BJ (cell line): ENCODE results near the gene ETF1. TPM values are rescaled to one million over a fixed set of nuclear protein-coding genes. Genes with fewer than 3 reads are reported as not detected.

ENCODE experiments used
- CTCF ChIA-PET: fragments of 350-600 bp; formaldehyde crosslinking; extraction: SDS; loops from one replicate; lab custom pipeline; 2021; ENCODE audit warnings: antibody characterized with exemption, inconsistent platforms; lab: Yijun Ruan, JAX
- POLR2A ChIA-PET: fragments of 300-600 bp; sonication (Branson Sonifier 250); formaldehyde crosslinking; extraction: SDS; loops from one replicate; lab custom pipeline; 2021; ENCODE audit warnings: antibody characterized with exemption; lab: Charles Lee
- DNase-seq: peaks from one replicate; pipeline ENCODE4 v3.0.0-alpha.2; 2011; ENCODE audit warnings: low read depth
- H3K27me3 ChIP-seq: 2 replicates; pipeline ENCODE4 v1.6.0; 2011; ENCODE audit warnings: low read length; ENCODE audit not compliant: control insufficient read depth, insufficient read depth
- H3K36me3 ChIP-seq: 2 replicates; pipeline ENCODE4 v1.5.1; 2011; ENCODE audit warnings: low read length; ENCODE audit not compliant: control insufficient read depth, insufficient read depth
- H3K4me3 ChIP-seq: 2 replicates; pipeline ENCODE4 v1.5.1; 2011; ENCODE audit warnings: low read depth, mild to moderate bottlenecking, control low read depth, low read length
- CTCF ChIP-seq: IDR thresholded peaks from 2 replicates; pipeline ENCODE4 v1.5.1; 2011; ENCODE audit warnings: low read depth, mild to moderate bottlenecking, control low read depth, inconsistent platforms, low read length, moderate library complexity; ENCODE audit not compliant: insufficient read depth
- polyA plus RNA-seq: library from polyadenylated mRNA; depleted of rRNA; stranded (reverse); fragments of >200 nt; gene quantifications from 2 replicates; pipeline ENCODE4 v1.2.3, GENCODE V29; 2011

ETF1 gene
- polyA plus RNA-seq, 1 experiment, result 52.4 TPM

DNA sequence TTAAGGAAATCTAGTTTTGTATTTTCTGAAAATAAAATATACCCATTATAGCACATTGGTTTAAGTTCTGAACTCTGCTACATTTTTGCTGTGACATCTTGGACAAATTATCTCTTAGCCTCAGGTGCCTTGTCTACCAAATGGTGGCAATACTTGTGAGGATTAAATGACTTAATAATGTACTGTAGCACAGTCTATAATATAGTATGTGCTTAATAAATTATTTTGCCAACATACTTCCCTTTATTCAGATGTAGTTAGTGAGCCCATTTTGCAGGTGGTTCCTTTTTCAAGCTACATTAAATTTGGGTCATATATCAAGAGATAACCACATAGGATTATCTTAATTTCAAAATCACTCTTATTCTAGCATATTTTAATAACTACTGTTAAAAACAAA is 3.2 kb downstream of the ETF1 start:
- no peak for TF ChIP-seq CTCF
- Histone ChIP-seq H3K36me3 (no peaks in the 10 kb centered on the region), H3K27me3 (no peaks in the 10 kb centered on the region), H3K4me3 (no peak overlapping the region)
- ChIA-PET POLR2A (no interaction called here), CTCF (interaction anchor here (0.8 to 1.1 kb wide), 2 partner anchors 12 to 35 kb away, joined by 3 to 4 read pairs; no protein-coding TSS in a partner anchor)
- no peak for DNase-seq

- Histone ChIP-seq H3K4me3 (no peak overlapping the region), H3K27me3 (no peaks in the 10 kb centered on the region), H3K36me3 (no peaks in the 10 kb centered on the region)
- no peak for TF ChIP-seq CTCF
- ChIA-PET POLR2A (interaction anchor here (0.6 kb wide), 1 partner anchor 78 kb away, joined by 5 read pairs; no protein-coding TSS in a partner anchor), CTCF (interaction anchor here (0.6 to 1.1 kb wide), 2 partner anchors 34 to 35 kb away, joined by 3 read pairs; no protein-coding TSS in a partner anchor)
- DNase-seq, result no peak
These were observed 4.0 kb downstream of the ETF1 start for GRCh38 chr5:138538943-138539627.

DNA sequence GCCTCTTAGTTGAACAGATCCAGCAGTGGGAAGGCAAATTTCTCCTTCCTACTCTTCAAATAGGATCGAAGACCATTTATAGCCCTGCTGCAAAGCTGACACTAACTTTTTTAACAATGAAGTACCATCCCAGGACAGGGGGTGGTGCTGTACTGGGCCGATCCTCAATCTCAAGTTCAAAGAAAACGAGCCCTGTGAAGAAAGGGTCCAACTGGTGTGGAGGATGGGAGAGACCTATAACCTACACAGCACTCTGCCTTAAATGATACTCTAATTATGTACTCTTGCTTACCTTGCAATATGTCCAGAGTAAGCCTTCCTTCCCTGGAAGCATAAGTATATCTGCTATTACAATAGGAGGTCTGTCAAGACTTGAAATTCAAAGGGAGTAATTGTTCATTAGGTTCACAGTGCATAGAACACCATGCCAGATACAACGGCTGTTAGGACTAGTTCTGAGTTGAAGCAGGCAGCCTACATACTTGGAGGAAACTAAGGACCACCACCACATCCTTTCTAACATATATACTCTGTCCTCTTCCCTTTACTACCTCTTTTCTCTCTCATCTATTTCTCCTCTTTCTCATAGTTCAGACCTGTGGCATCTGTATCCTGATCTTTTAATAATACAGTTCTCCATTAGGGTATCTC is 6.2 kb downstream of the ETF1 start:
- CTCF ChIA-PET, result interaction anchor here (0.8 to 2.0 kb wide), 3 partner anchors 9 to 183 kb away, joined by 3 to 5 read pairs (median 4); no protein-coding TSS in a partner anchor
- no peaks in the 10 kb centered on the region for H3K36me3 ChIP-seq
- H3K4me3 ChIP-seq, result no peak overlapping the region
- DNase-seq, result no peak
- TF ChIP-seq CTCF, result peak; percentile 33
- POLR2A ChIA-PET, result no interaction called here
- no peaks in the 10 kb centered on the region for H3K27me3 ChIP-seq

DNA sequence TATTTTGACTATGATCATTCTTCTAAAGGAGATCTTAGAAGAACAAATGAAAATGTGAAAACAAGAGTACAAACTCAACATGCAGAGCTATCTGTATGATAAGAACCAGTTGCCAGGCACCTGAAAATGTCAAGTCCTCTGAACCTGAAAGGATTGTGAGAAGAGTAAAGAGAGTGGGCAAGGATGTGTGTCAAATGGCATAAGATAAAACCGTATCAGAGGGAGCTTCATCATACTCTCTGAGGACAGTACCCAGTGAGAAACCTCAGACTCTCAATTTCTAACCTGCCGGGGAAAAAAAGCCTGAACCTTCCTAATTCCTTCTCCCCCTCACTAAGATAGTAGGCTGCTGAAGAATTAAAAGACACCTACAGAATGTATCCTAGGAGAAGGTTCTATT is 6.8 kb downstream of the ETF1 start:
- no peaks in the 10 kb centered on the region for H3K27me3 ChIP-seq
- no peaks in the 10 kb centered on the region for H3K36me3 ChIP-seq
- no peak overlapping the region for H3K4me3 ChIP-seq
- ChIA-PET CTCF (interaction anchor here (0.7 to 2.0 kb wide), 4 partner anchors 8 to 183 kb away, joined by 3 to 5 read pairs (median 4); no protein-coding TSS in a partner anchor), POLR2A (no interaction called here)
- TF ChIP-seq CTCF, result no peak
- DNase-seq, result no peak
